IPS DF 6.9 (cell line): ENCODE results near the gene LEF1.

ENCODE experiments used
- DNase-seq: peaks from one replicate; pipeline ENCODE4 v3.0.0-alpha.2; 2013; ENCODE audit warnings: low read depth, low spot score
- H3K27ac ChIP-seq: one replicate; pipeline ENCODE4 v1.5.1; 2013; ENCODE audit warnings: low read length, control low read depth
- H3K27me3 ChIP-seq: 2 replicates; pipeline ENCODE4 v1.6.1; 2013; ENCODE audit warnings: mild to moderate bottlenecking, low read length; ENCODE audit not compliant: control insufficient read depth, insufficient read depth
- H3K36me3 ChIP-seq: 2 replicates; pipeline ENCODE4 v1.6.1; 2013; ENCODE audit warnings: low read length; ENCODE audit not compliant: control insufficient read depth, insufficient read depth
- H3K4me1 ChIP-seq: 2 replicates; pipeline ENCODE4 v1.6.1; 2013; ENCODE audit warnings: low read length; ENCODE audit not compliant: control insufficient read depth, insufficient read depth
- H3K4me3 ChIP-seq: 2 replicates; pipeline ENCODE4 v1.5.1; 2013; ENCODE audit warnings: mild to moderate bottlenecking, low read length
- H3K9me3 ChIP-seq: 2 replicates; pipeline ENCODE4 v1.6.1; 2013; ENCODE audit warnings: low read length, inconsistent platforms; ENCODE audit not compliant: control insufficient read depth, insufficient read depth
- WGBS: extraction: QIAGEN DNeasy Blood & Tissue Kit; methylation state at CpG from one replicate; pipeline ENCODE4 v1.1.7; 2013; ENCODE audit warnings: mixed read lengths, missing lambda C conversion rate; ENCODE audit not compliant: insufficient read length, insufficient coverage; 5-methylcytosine and 5-hydroxymethylcytosine counted together

Gene LEF1

GRCh38 chr4:108115168-108115526 lies 53.6 kb downstream of the LEF1 start:
- WGBS, result no CpG with 5 or more reads among the region's 2 CpGs
- H3K4me3 ChIP-seq, result no peak overlapping the region
- DNase-seq, result no peak
- no peak overlapping the region for H3K27ac ChIP-seq
- no peaks in the 10 kb centered on the region for H3K36me3 ChIP-seq
- H3K27me3 ChIP-seq, result no peaks in the 10 kb centered on the region
- H3K9me3 ChIP-seq, result no peaks in the 10 kb centered on the region
- peaks cover 6% of the 10 kb centered on the region for H3K4me1 ChIP-seq

- no peak overlapping the region for H3K27ac ChIP-seq
- no peaks in the 10 kb centered on the region for H3K9me3 ChIP-seq
- H3K4me1 ChIP-seq, result peaks cover 6% of the 10 kb centered on the region
- no peaks in the 10 kb centered on the region for H3K27me3 ChIP-seq
- DNase-seq, result no peak
- no CpG with 5 or more reads among the region's 6 CpGs for WGBS
- no peak overlapping the region for H3K4me3 ChIP-seq
- no peaks in the 10 kb centered on the region for H3K36me3 ChIP-seq
These were observed 54.2 kb downstream of the LEF1 start for GRCh38 chr4:108114503-108114902.

DNA sequence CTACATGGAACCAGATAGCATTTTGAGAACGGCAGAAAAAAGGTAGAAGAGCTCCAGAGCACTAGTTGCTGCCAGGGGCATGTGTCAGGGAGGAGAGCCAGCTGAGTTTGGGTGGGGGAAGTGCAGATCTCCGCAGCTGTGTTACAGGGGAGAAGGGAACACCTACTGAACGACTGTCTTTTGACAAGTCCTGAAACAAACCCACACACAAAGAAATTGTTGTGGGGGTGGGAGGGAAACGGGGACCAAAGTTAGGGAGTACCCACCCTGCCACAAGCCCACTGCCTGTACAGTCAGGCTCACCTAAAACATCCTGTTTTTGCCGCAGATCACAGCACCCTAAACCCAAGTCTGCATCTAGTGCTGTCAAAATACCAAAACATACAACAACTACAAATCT lies 55.5 kb downstream of the LEF1 start:
- Histone ChIP-seq H3K9me3 (no peaks in the 10 kb centered on the region), H3K27me3 (no peaks in the 10 kb centered on the region), H3K4me1 (peaks cover 6% of the 10 kb centered on the region), H3K36me3 (no peaks in the 10 kb centered on the region), H3K4me3 (no peak overlapping the region), H3K27ac (no peak overlapping the region)
- no CpG with 5 or more reads among the region's 5 CpGs for WGBS
- no peak for DNase-seq

GRCh38 chr4:108111781-108112180 lies 57.0 kb downstream of the LEF1 start:
- H3K36me3 ChIP-seq, result no peaks in the 10 kb centered on the region
- WGBS, result no CpG with 5 or more reads among the region's 4 CpGs

DNA sequence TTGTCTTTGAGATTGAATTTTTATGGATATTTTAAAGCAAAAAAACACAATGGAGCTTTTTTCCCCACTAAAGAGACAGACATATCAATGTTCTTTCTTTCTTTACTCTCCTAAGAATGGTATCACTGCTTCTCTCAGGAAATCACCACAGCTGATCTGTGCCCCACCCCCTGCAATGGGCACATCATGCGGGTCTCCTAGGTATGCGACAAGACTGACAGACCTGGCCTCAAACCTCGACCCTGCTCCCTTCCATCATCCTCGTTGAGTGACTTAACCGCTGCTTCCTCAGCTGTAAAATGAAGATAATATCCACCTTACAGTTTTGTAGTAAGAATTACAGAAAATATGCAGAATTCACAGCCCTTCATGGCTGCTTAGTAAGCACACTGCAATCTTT lies 58.3 kb downstream of the LEF1 start:
- H3K4me1 ChIP-seq, result peaks cover 4% of the 10 kb centered on the region
- H3K9me3 ChIP-seq, result no peaks in the 10 kb centered on the region
- no peak overlapping the region for H3K27ac ChIP-seq
- H3K4me3 ChIP-seq, result no peak overlapping the region
- no peaks in the 10 kb centered on the region for H3K36me3 ChIP-seq
- H3K27me3 ChIP-seq, result no peaks in the 10 kb centered on the region
- DNase-seq, result no peak
- WGBS, result no CpG with 5 or more reads among the region's 5 CpGs

More at GRCh38 chr4:108111781-108112180, 57.0 kb downstream of the LEF1 start:
- Histone ChIP-seq H3K9me3 (no peaks in the 10 kb centered on the region), H3K27ac (no peak overlapping the region), H3K27me3 (no peaks in the 10 kb centered on the region), H3K4me3 (no peak overlapping the region), H3K4me1 (peaks cover 5% of the 10 kb centered on the region)
- DNase-seq, result no peak

DNA sequence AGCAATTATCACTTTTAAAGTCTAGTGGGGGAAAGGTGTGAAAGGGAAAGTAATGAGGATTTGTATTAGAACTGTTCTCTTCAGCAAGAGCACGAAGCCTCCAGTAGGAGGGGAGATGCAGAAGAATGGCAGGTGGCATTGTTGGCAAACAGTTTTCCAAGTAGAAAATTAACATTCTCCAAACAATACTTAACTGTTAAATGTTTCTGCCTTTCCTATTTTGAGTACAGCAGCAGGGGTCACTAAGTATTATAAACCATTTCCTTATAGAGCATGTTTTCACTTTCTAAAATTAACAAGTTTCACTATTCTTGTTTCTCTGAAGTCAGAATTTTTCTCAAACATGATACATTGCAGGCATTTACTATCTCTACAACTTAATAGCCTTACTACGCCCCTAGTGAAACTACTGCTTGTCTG lies 58.7 kb downstream of the LEF1 start:
- Histone ChIP-seq H3K9me3 (no peaks in the 10 kb centered on the region), H3K27ac (no peak overlapping the region), H3K4me1 (peaks cover 4% of the 10 kb centered on the region), H3K36me3 (no peaks in the 10 kb centered on the region), H3K4me3 (no peak overlapping the region), H3K27me3 (no peaks in the 10 kb centered on the region)
- no peak for DNase-seq
- no CpG with 5 or more reads among the region's 2 CpGs for WGBS

GRCh38 chr4:108109111-108109510 lies 59.6 kb downstream of the LEF1 start:
- no peaks in the 10 kb centered on the region for H3K27me3 ChIP-seq
- no peak overlapping the region for H3K4me3 ChIP-seq
- no peaks in the 10 kb centered on the region for H3K36me3 ChIP-seq
- no peak for DNase-seq
- no peak overlapping the region for H3K27ac ChIP-seq
- H3K9me3 ChIP-seq, result no peaks in the 10 kb centered on the region
- H3K4me1 ChIP-seq, result no peaks in the 10 kb centered on the region; the same call in none of the 2 replicates
- no CpG with 5 or more reads among the region's 4 CpGs for WGBS

DNA sequence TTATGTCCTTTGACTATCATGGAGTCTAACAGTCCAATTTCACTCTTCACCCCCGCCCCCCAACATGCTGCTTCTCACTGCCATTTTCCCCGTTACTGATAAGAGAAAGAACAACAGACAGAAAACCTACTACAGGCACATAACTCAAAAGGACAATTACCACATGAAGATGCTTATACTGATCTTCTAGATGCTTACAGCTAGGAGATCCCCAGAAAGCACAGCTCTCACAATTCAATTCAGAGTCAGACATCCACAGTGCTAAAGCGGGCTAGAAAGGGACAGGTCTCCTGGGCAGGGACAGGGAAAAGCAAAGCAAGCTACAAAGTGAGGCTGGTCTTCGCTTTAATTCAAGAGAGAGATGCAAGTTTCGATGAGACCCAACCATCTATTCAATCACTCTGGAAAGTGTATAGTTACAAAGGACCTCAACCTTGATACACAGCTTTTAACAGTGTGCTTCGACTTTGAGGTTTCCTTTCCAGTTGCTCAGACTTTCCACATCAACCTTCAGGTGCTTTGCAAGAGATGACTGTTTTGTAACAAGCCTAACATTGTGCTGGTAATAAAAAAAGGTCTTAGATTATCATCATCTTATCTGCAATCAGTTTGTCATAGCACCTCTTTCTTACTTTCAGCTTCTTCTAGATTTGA lies 60.9 kb downstream of the LEF1 start:
- DNase-seq, result no peak
- no CpG with 5 or more reads among the region's 6 CpGs for WGBS
- H3K9me3 ChIP-seq, result no peaks in the 10 kb centered on the region
- no peaks in the 10 kb centered on the region for H3K27me3 ChIP-seq
- H3K36me3 ChIP-seq, result no peaks in the 10 kb centered on the region
- H3K4me3 ChIP-seq, result no peak overlapping the region
- H3K27ac ChIP-seq, result no peak overlapping the region
- no peaks in the 10 kb centered on the region; the same call in 1 of the 2 replicates for H3K4me1 ChIP-seq

GRCh38 chr4:108107101-108107500 lies 61.6 kb downstream of the LEF1 start:
- Histone ChIP-seq H3K27me3 (no peaks in the 10 kb centered on the region), H3K4me1 (no peaks in the 10 kb centered on the region), H3K4me3 (no peak overlapping the region), H3K27ac (no peak overlapping the region), H3K9me3 (no peaks in the 10 kb centered on the region), H3K36me3 (no peaks in the 10 kb centered on the region)
- DNase-seq, result no peak
- no CpG with 5 or more reads among the region's 4 CpGs for WGBS

DNA sequence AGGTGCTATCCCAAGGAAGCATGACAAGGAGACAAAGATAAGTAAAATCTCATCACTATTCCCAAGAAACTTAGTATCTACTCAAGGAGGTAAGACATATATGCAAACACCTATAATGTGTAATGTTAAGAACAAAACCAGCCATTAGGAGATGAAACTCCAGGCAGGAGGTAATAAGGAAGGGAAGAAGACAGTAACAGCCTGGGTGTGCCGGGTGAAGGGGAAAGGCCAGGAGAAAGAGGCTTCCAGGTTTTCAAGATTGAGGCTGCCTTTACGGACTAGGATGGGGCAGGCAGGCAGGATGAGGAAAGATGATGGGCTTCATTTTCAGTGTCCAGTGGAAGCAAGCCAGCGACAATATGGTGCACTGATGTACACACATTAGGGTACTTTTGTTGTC lies 62.5 kb downstream of the LEF1 start:
- H3K4me1 ChIP-seq, result no peaks in the 10 kb centered on the region
- no peaks in the 10 kb centered on the region for H3K27me3 ChIP-seq
- DNase-seq, result no peak
- no peak overlapping the region for H3K4me3 ChIP-seq
- no peaks in the 10 kb centered on the region for H3K9me3 ChIP-seq
- WGBS, result no CpG with 5 or more reads among the region's 3 CpGs
- H3K27ac ChIP-seq, result no peak overlapping the region
- no peaks in the 10 kb centered on the region for H3K36me3 ChIP-seq

GRCh38 chr4:108103099-108103862 lies 65.5 kb downstream of the LEF1 start:
- Histone ChIP-seq H3K27me3 (no peaks in the 10 kb centered on the region), H3K36me3 (no peaks in the 10 kb centered on the region), H3K4me1 (no peaks in the 10 kb centered on the region), H3K4me3 (no peak overlapping the region), H3K27ac (no peak overlapping the region), H3K9me3 (no peaks in the 10 kb centered on the region)
- 100% methylated on average over 2 of the region's 5 CpGs for WGBS
- no peak for DNase-seq
